Fibroblast of the aortic adventitia (primary cell): ENCODE data around the gene USP47. TPM values are rescaled to one million over a fixed set of nuclear protein-coding genes. Genes with fewer than 3 reads are reported as not detected.

Source experiments
- DNase-seq: peaks from one replicate; pipeline ENCODE4 v3.0.0-alpha.2; 2010; ENCODE audit warnings: low read depth
- H3K4me3 ChIP-seq: 2 replicates; pipeline ENCODE4 v1.5.1; 2011; ENCODE audit warnings: low read depth, mild to moderate bottlenecking, control low read depth, low read length, moderate library complexity
- CTCF ChIP-seq: IDR thresholded peaks from 2 replicates; pipeline ENCODE4 v1.5.1; 2011; ENCODE audit warnings: mild to moderate bottlenecking, low read length, control low read depth, inconsistent platforms; ENCODE audit not compliant: insufficient read depth
- total RNA-seq: library from RNA; depleted of rRNA; stranded (reverse); fragments of >200 nt; gene quantifications from 2 replicates; pipeline ENCODE4 v1.2.3, GENCODE V29; 2012; ENCODE audit warnings: low replicate concordance

The USP47 gene
- total RNA-seq, 1 donor: 59.8 TPM

- DNase-seq: no peak
- no peak overlapping the region for H3K4me3 ChIP-seq
- TF ChIP-seq CTCF: no peak
These were observed 82.1 kb downstream of the USP47 start for GRCh38 chr11:11923828-11924227.

- no peak overlapping the region for H3K4me3 ChIP-seq
- TF ChIP-seq CTCF: no peak
- DNase-seq: no peak
These were observed 88.1 kb downstream of the USP47 start for GRCh38 chr11:11929920-11930319.

GRCh38 chr11:11931461-11932055 is 89.8 kb downstream of the USP47 start:
- TF ChIP-seq CTCF: peak; percentile 72
- peak; percentile 83 for DNase-seq
- H3K4me3 ChIP-seq: no peak overlapping the region

GRCh38 chr11:11935536-11935935 is 93.8 kb downstream of the USP47 start:
- no peak overlapping the region for H3K4me3 ChIP-seq
- TF ChIP-seq CTCF: no peak
- DNase-seq: no peak

- DNase-seq: peak; percentile 22
- H3K4me3 ChIP-seq: no peak overlapping the region
- no peak for TF ChIP-seq CTCF
These were observed 95.7 kb downstream of the USP47 start for GRCh38 chr11:11937433-11937832.

- TF ChIP-seq CTCF: no peak
- H3K4me3 ChIP-seq: no peak overlapping the region
- no peak for DNase-seq
These were observed 96.2 kb downstream of the USP47 start for GRCh38 chr11:11937957-11938356.

- no peak for DNase-seq
- H3K4me3 ChIP-seq: no peak overlapping the region
- no peak for TF ChIP-seq CTCF
These were observed 98.8 kb downstream of the USP47 start for GRCh38 chr11:11940551-11940950.
